Mesenchymal stem cell (in vitro differentiated cells and primary cell): ENCODE measurements around the gene KRTAP12-1. TPM values are rescaled to one million over a fixed set of nuclear protein-coding genes. Genes with fewer than 3 reads are reported as not detected.

ENCODE experiments used
- DNase-seq: peaks from one replicate; pipeline ENCODE4 v3.0.0-alpha.2; 2013
- H2AFZ ChIP-seq: one replicate; pipeline ENCODE4 v1.6.1; 2013; ENCODE audit warnings: low read depth, mild to moderate bottlenecking, control low read depth, inconsistent platforms, low read length, moderate library complexity
- H2AK5ac ChIP-seq: 2 replicates; pipeline ENCODE4 v1.6.1; 2013; ENCODE audit warnings: low read length, moderate library complexity, mild to moderate bottlenecking, inconsistent platforms; ENCODE audit not compliant: severe bottlenecking
- H2BK120ac ChIP-seq: one replicate; pipeline ENCODE4 v1.6.1; 2013; ENCODE audit warnings: low read depth, mild to moderate bottlenecking, inconsistent platforms, low read length, moderate library complexity
- H2BK12ac ChIP-seq, 2 experiments: one replicate each; pipeline ENCODE4 v1.6.1; 2013; ENCODE audit warnings: inconsistent platforms in 2 of 2, low read length in 2 of 2, mild to moderate bottlenecking in 2 of 2, moderate library complexity in 2 of 2, control low read depth in 1 of 2
- H2BK15ac ChIP-seq: one replicate; pipeline ENCODE4 v1.6.1; 2013; ENCODE audit warnings: mild to moderate bottlenecking, low read depth, inconsistent platforms; ENCODE audit not compliant: poor library complexity, severe bottlenecking
- H2BK5ac ChIP-seq: 2 replicates; pipeline ENCODE4 v1.6.1; 2013; ENCODE audit warnings: low read depth, mild to moderate bottlenecking, low read length, control low read depth, inconsistent platforms; ENCODE audit not compliant: poor library complexity, severe bottlenecking
- H3K14ac ChIP-seq, 2 experiments: one replicate each; pipeline ENCODE4 v1.6.1; 2013; ENCODE audit warnings: inconsistent platforms in 2 of 2, low read length in 2 of 2, control low read depth in 1 of 2, mild to moderate bottlenecking in 1 of 2, moderate library complexity in 1 of 2
- H3K18ac ChIP-seq, 2 experiments: one replicate each; pipeline ENCODE4 v1.6.1; 2013; ENCODE audit warnings: inconsistent platforms in 2 of 2, low read length in 2 of 2, control low read depth in 1 of 2, low read depth in 1 of 2, mild to moderate bottlenecking in 1 of 2
- H3K23ac ChIP-seq, 2 experiments: one replicate each; pipeline ENCODE4 v1.6.1; 2013; ENCODE audit warnings: inconsistent platforms in 2 of 2, low read length in 2 of 2, mild to moderate bottlenecking in 2 of 2, moderate library complexity in 2 of 2, control low read depth in 1 of 2
- H3K27ac ChIP-seq: 2 replicates; pipeline ENCODE4 v1.5.1; 2013; ENCODE audit warnings: mild to moderate bottlenecking, moderate library complexity, low read length, control low read depth, inconsistent platforms; ENCODE audit not compliant: poor library complexity, severe bottlenecking
- H3K27me3 ChIP-seq, 2 experiments: 2 replicates each; pipeline versions ENCODE4 v1.6.1 to v1.7.0; 2013; ENCODE audit warnings: low read length in 2 of 2, mild to moderate bottlenecking in 2 of 2, moderate library complexity in 2 of 2, control low read depth in 1 of 2, inconsistent platforms in 1 of 2; ENCODE audit not compliant: control insufficient read depth in 1 of 2, insufficient read depth in 1 of 2
- H3K36me3 ChIP-seq, 2 experiments: 2 replicates each; pipeline versions ENCODE4 v1.6.1 to v1.7.0; 2013; ENCODE audit warnings: low read length in 2 of 2, control low read depth in 1 of 2, inconsistent platforms in 1 of 2, low read depth in 1 of 2, mild to moderate bottlenecking in 1 of 2; ENCODE audit not compliant: insufficient read depth in 2 of 2, control insufficient read depth in 1 of 2
- H3K4ac ChIP-seq, 2 experiments: one replicate each; pipeline ENCODE4 v1.6.1; 2013; ENCODE audit warnings: inconsistent platforms in 2 of 2, low read length in 2 of 2, mild to moderate bottlenecking in 2 of 2, moderate library complexity in 2 of 2, control low read depth in 1 of 2, low read depth in 1 of 2
- H3K4me1 ChIP-seq: 2 replicates; pipeline ENCODE4 v1.6.1; 2013; ENCODE audit warnings: low read depth, low read length, control low read depth; ENCODE audit not compliant: control insufficient read depth, insufficient read depth
- H3K4me2 ChIP-seq: 2 replicates; pipeline ENCODE4 v1.6.1; 2013; ENCODE audit warnings: low read length, mild to moderate bottlenecking, inconsistent platforms; ENCODE audit not compliant: poor library complexity, severe bottlenecking
- H3K4me3 ChIP-seq, 2 experiments: 2 replicates each; pipeline versions ENCODE4 v1.5.1 to v1.7.0; 2013; ENCODE audit warnings: low read length in 2 of 2, mild to moderate bottlenecking in 2 of 2, control low read depth in 1 of 2, low read depth in 1 of 2; ENCODE audit not compliant: insufficient read depth in 1 of 2
- H3K79me1 ChIP-seq: replicated peaks from 2 replicates; pipeline ENCODE4 v1.6.1; 2013; ENCODE audit warnings: mild to moderate bottlenecking, control low read depth, low read length, inconsistent platforms; ENCODE audit not compliant: poor library complexity, severe bottlenecking
- H3K9ac ChIP-seq: 2 replicates; pipeline ENCODE4 v1.7.0; 2013; ENCODE audit warnings: mild to moderate bottlenecking, low read length, moderate library complexity
- H3K9me3 ChIP-seq: 2 replicates; pipeline ENCODE4 v1.7.0; 2013; ENCODE audit warnings: mild to moderate bottlenecking, low read length; ENCODE audit not compliant: control insufficient read depth
- H4K8ac ChIP-seq: one replicate; pipeline ENCODE4 v1.6.1; 2013; ENCODE audit warnings: inconsistent platforms, mild to moderate bottlenecking, low read length, moderate library complexity
- H4K91ac ChIP-seq: one replicate; pipeline ENCODE4 v1.6.1; 2013; ENCODE audit warnings: mild to moderate bottlenecking, low read length, inconsistent platforms
- WGBS: methylation state at CpG from one replicate; pipeline ENCODE4 v1.1.7; 2013; ENCODE audit warnings: mixed read lengths; 5-methylcytosine and 5-hydroxymethylcytosine counted together
- polyA plus RNA-seq, 2 experiments: library from polyadenylated mRNA; stranded (reverse); fragments of 200-250 nt; gene quantifications; one replicate each; pipeline ENCODE4 v1.2.3, GENCODE V29; 2013

Gene KRTAP12-1
- not detected for polyA plus RNA-seq (2013, experiment 1 of 2)
- not detected for polyA plus RNA-seq (2013, experiment 2 of 2)

GRCh38 chr21:44681861-44682579 is at the start of gene KRTAP12-1:
TSS of gene KRTAP12-1 (minus strand) at chr21:44682163. CDS start at chr21:44682123, 40 bp downstream.
- Histone ChIP-seq H3K4me2 (no peak within 1 kb of the TSS), H3K36me3 (no peaks in the 10 kb centered on the region), H2AFZ (no peak within 1 kb of the TSS), H2BK120ac (no peak within 1 kb of the TSS), H3K9me3 (no peaks in the 10 kb centered on the region), H3K4me3 (no peak within 1 kb of the TSS), H2AK5ac (no peak within 1 kb of the TSS), H4K91ac (peak within 1 kb of the TSS; percentile 56), H3K9ac (no peak within 1 kb of the TSS), H2BK12ac (no peak within 1 kb of the TSS), H3K23ac (no peak within 1 kb of the TSS), H2BK15ac (no peak within 1 kb of the TSS), H3K4me1 (no peaks in the 10 kb centered on the region), H3K14ac (no peak within 1 kb of the TSS), H3K18ac (no peak within 1 kb of the TSS), H3K79me1 (no peaks in the 10 kb centered on the region), H2BK5ac (no peak within 1 kb of the TSS), H4K8ac (no peak within 1 kb of the TSS), H3K27ac (no peak within 1 kb of the TSS), H3K27me3 (peaks cover 28 to 32% of the 10 kb centered on the region in 2 experiments), H3K4ac (no peak within 1 kb of the TSS)
- no peak for DNase-seq
- WGBS = 87% methylated on average over 23 of the region's 23 CpGs

DNA sequence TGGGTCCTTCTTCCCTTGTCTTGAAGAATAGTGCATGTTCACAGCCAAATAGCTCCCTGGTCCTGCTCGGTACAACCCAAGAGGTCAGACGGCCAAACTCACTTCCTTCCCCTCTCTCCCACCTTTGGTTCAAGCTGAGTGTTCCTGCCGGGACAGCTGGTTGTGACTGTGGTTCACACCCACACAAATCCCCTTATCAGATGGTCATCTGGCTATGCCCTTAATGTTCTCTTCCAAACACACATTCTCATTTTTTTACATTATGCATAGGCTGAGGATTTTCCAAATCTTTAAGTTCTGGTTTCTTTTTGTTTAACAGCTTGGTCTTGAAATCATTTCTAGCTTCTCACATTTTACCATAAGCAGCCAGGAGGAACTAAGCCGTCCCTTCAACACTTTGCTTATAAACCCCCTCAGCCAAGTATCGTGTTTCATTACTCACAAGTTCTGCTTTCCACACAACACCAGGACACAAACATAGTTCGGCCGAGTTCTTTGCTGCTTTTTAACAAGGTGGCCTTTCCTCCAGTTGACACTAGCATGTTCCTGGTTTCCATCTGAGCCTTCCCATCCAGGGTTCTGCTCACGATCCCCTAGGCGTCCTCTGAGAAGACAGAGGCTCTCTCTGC is 49.1 kb upstream of the KRTAP12-1 start:
- H3K23ac ChIP-seq = no peak overlapping the region
- H2BK5ac ChIP-seq = no peak overlapping the region
- peaks cover 6% of the 10 kb centered on the region for H3K9me3 ChIP-seq
- no peak overlapping the region for H2AFZ ChIP-seq
- H3K36me3 ChIP-seq = no peaks in the 10 kb centered on the region
- H4K91ac ChIP-seq = no peak overlapping the region
- DNase-seq = no peak
- H2AK5ac ChIP-seq = no peak overlapping the region
- no peak overlapping the region for H3K4me2 ChIP-seq
- no peaks in the 10 kb centered on the region for H3K4me1 ChIP-seq
- H3K18ac ChIP-seq = no peak overlapping the region
- no peak overlapping the region for H2BK120ac ChIP-seq
- H3K27ac ChIP-seq = no peak overlapping the region
- no peaks in the 10 kb centered on the region for H3K79me1 ChIP-seq
- no peak overlapping the region for H2BK12ac ChIP-seq
- H3K27me3 ChIP-seq = peaks cover 26 to 48% of the 10 kb centered on the region in 2 experiments
- H3K14ac ChIP-seq = no peak overlapping the region
- no peak overlapping the region for H3K4me3 ChIP-seq
- no peak overlapping the region for H3K4ac ChIP-seq
- no peak overlapping the region for H2BK15ac ChIP-seq
- H3K9ac ChIP-seq = no peak overlapping the region
- no peak overlapping the region for H4K8ac ChIP-seq
- WGBS = 79% methylated on average over 9 of the region's 9 CpGs

DNA sequence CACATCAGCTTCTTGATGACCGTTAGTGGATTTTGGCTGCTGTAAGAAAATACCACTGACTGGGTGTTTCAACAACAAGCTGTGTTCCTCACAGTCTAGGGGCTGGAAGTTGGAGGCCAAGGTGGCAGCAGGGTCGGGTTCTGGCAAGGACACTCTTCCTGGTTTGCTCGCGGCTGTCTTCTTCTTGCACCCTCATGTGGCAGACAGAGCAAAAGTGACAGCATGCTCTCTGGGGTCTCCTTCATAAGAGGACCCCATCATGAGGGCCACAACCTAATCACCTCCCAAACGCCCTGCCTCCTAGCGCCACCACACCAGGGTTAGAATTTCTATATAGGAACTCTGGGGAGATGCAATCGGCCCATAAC is 48.0 kb upstream of the KRTAP12-1 start:
- Histone ChIP-seq H2BK12ac (no peak overlapping the region), H2BK5ac (no peak overlapping the region), H3K4me2 (no peak overlapping the region), H3K9me3 (no peaks in the 10 kb centered on the region), H3K9ac (no peak overlapping the region), H3K27ac (no peak overlapping the region), H3K18ac (no peak overlapping the region), H2AK5ac (no peak overlapping the region), H3K27me3 (peaks cover 32 to 59% of the 10 kb centered on the region in 2 experiments), H2BK120ac (no peak overlapping the region), H4K8ac (no peak overlapping the region), H3K4ac (no peak overlapping the region), H2BK15ac (no peak overlapping the region), H3K23ac (no peak overlapping the region), H4K91ac (no peak overlapping the region), H3K79me1 (no peaks in the 10 kb centered on the region), H3K4me1 (no peaks in the 10 kb centered on the region), H2AFZ (no peak overlapping the region), H3K36me3 (no peaks in the 10 kb centered on the region), H3K14ac (no peak overlapping the region), H3K4me3 (no peak overlapping the region)
- DNase-seq = no peak
- WGBS = 90% methylated on average over 7 of the region's 7 CpGs

DNA sequence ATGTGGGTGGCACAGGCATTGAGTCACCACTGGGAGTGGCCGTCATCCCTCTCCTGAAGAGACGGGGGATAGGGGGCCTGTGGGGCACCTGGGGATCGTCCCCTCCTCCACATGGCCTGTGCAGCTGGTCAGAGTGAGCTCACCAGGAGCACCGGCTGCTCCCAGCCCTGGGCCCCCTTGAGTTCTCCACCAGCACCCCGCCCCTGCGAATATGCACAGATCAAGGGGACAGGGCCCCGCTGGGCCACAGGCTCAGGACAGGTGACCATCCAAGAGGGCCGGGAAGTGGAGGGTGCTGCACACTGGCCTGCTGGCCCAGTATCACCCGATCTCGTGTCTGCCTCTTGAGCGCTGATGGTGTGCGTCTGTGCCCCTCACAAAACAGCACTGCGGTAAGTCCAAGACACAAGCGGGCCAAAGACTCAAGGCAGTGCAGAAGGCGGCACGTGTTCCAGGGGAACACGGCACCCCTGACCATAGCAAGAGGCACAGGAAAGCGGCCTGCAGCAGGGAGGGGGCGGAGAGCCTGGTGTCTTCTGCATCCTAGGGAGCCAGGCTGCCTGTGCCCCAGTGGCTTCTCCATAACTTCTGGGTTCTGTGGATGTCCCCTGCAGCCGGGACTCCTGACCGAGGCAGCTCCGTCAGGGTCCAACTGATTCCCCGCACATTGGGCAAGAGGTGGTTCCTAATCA is 47.5 kb upstream of the KRTAP12-1 start:
- Histone ChIP-seq H3K18ac (no peak overlapping the region), H2BK15ac (no peak overlapping the region), H3K36me3 (no peaks in the 10 kb centered on the region), H3K4me2 (no peak overlapping the region), H3K27ac (no peak overlapping the region), H2AK5ac (no peak overlapping the region), H3K27me3 (peaks cover 36 to 62% of the 10 kb centered on the region in 2 experiments), H3K4me3 (no peak overlapping the region), H3K9ac (no peak overlapping the region), H2BK5ac (no peak overlapping the region), H4K8ac (no peak overlapping the region), H4K91ac (no peak overlapping the region), H2BK120ac (no peak overlapping the region), H3K79me1 (no peaks in the 10 kb centered on the region), H3K4ac (no peak overlapping the region), H3K14ac (no peak overlapping the region), H3K9me3 (no peaks in the 10 kb centered on the region), H3K4me1 (no peaks in the 10 kb centered on the region), H2AFZ (no peak overlapping the region), H2BK12ac (no peak overlapping the region), H3K23ac (no peak overlapping the region)
- 91% methylated on average over 23 of the region's 23 CpGs for WGBS
- no peak for DNase-seq
